HCT116 (cell line): ENCODE data around the gene MFRP.
A peak's percentile ranks its signal among the peaks of the same experiment; 100 is the strongest.

Source experiments
- ATF3 ChIP-seq: IDR thresholded peaks from 2 replicates; pipeline ENCODE4 v1.6.1; 2012
- CEBPB ChIP-seq: IDR thresholded peaks from 2 replicates; pipeline ENCODE4 v1.6.1; 2012; ENCODE audit warnings: low read depth
- CTCF ChIP-seq, 3 experiments: fragments of 200-600 bp in 1 of 3; sonication (generic) in 1 of 3; IDR thresholded peaks in 2 of 3; conservative IDR thresholded peaks in 1 of 3; 2 replicates each; pipeline ENCODE4 v1.5.1; 2012 to 2017; ENCODE audit warnings: low read depth in 2 of 3, low read length in 2 of 3, antibody characterized with exemption in 1 of 3, borderline replicate concordance in 1 of 3, control low read depth in 1 of 3, mild to moderate bottlenecking in 1 of 3, mixed read lengths in 1 of 3, mixed run types in 1 of 3, moderate library complexity in 1 of 3; ENCODE audit not compliant: insufficient read depth in 1 of 3
- EZH2phosphoT487 ChIP-seq: fragments of 200-600 bp; IDR thresholded peaks from 2 replicates; pipeline ENCODE4 v1.6.1; 2018; ENCODE audit warnings: antibody characterized with exemption, borderline replicate concordance
- MAX ChIP-seq: IDR thresholded peaks from 2 replicates; pipeline ENCODE4 v1.6.1; 2012
- POLR2A ChIP-seq: IDR thresholded peaks from 2 replicates; pipeline ENCODE4 v1.7.0; 2011; ENCODE audit warnings: borderline replicate concordance; ENCODE audit not compliant: insufficient read depth, insufficient read length; ENCODE audit errors: extremely low read depth
- RAD21 ChIP-seq: IDR thresholded peaks from 2 replicates; pipeline ENCODE4 v1.6.1; 2012; ENCODE audit warnings: low read depth, mild to moderate bottlenecking
- REST ChIP-seq: IDR thresholded peaks from 2 replicates; pipeline ENCODE4 v1.6.1; 2012; ENCODE audit warnings: low read depth
- YY1 ChIP-seq: IDR thresholded peaks from 2 replicates; pipeline ENCODE4 v1.6.1; 2011; ENCODE audit warnings: low read length, low read depth, moderate library complexity, mild to moderate bottlenecking; ENCODE audit not compliant: insufficient replicate concordance; ENCODE audit errors: extremely low read depth

GRCh38 chr11:119307219-119307618 lies 39.3 kb downstream of the MFRP start:
- TF ChIP-seq ATF3: no peak
- peak in 1 of 3 experiments; percentile 27; a peak in 1 of 6 replicates for TF ChIP-seq CTCF (IDR thresholded peaks at IDR 0.05 in 2 of 3, conservative IDR thresholded peaks at IDR 0.05 in 1 of 3; ENCODE audit: borderline replicate concordance in 1 of 3, insufficient read depth in 1 of 3, low read depth in 2 of 3, low read length in 2 of 3)
- TF ChIP-seq EZH2phosphoT487: no peak
- no peak for TF ChIP-seq MAX
- no peak for TF ChIP-seq YY1
- TF ChIP-seq RAD21: peak; percentile 47; the same call in 1 of the 2 replicates
- no peak for TF ChIP-seq REST
- TF ChIP-seq POLR2A: no peak
- TF ChIP-seq CEBPB: no peak
